ENCODE data around the gene GAS1. TPM values are rescaled to one million over a fixed set of nuclear protein-coding genes. Genes with fewer than 3 reads are reported as not detected.

The GAS1 gene
- total and polyA plus RNA-seq, 7 experiments from 2014 or later, result 0.07 to 0.51 (median 0.17) TPM; not detected in 1

GRCh38 chr9:86966852-86967511 is 19.7 kb upstream of the GAS1 start:
- DNase-seq, result no peak
- H3K4me3 ChIP-seq (ENCODE audit: low read length), result no peak overlapping the region
- Mint-ChIP-seq H3K27me3 (peaks cover 0 to 37% (median 22%) of the 10 kb centered on the region in 5 donors), H3K36me3 (no peaks in the 10 kb centered on the region), H3K4me3 (no peak overlapping the region), H3K4me1 (peaks cover 0 to 1% (median 0%) of the 10 kb centered on the region in 7 donors), H3K27ac (no peak overlapping the region), H3K9me3 (no peaks in the 10 kb centered on the region)
- no peaks in the 10 kb centered on the region for H3K4me1 ChIP-seq (ENCODE audit: control insufficient read depth in 2 of 2, insufficient read depth in 2 of 2, low read length in 2 of 2)
- intact Hi-C loops (cut with micrococcal nuclease), result no loop called here
- H3K27ac ChIP-seq (ENCODE audit: low read depth, low read length), result no peak overlapping the region
- ATAC-seq, result no peak
- CTCF ChIA-PET, result no interaction called here
- POLR2A ChIA-PET, result no interaction called here
- no peaks in the 10 kb centered on the region for H3K9me3 ChIP-seq (ENCODE audit: control insufficient read depth in 2 of 3, low read length in 3 of 3)
- H3K36me3 ChIP-seq (ENCODE audit: control insufficient read depth in 2 of 3, insufficient read depth in 3 of 3, low read length in 3 of 3), result no peaks in the 10 kb centered on the region
- no peaks in the 10 kb centered on the region for H3K27me3 ChIP-seq (ENCODE audit: control insufficient read depth in 2 of 2, insufficient read depth in 2 of 2, low read length in 2 of 2)

GRCh38 chr9:86965636-86966395 is 18.5 kb upstream of the GAS1 start:
- peaks cover 0 to 1% (median 0%) of the 10 kb centered on the region in 7 donors for H3K4me1 Mint-ChIP-seq
- H3K4me3 Mint-ChIP-seq, result no peak overlapping the region
- ChIA-PET CTCF (no interaction called here), POLR2A (no interaction called here)
- DNase-seq (no peak), ATAC-seq (no peak)
- Histone ChIP-seq H3K9me3 (ENCODE audit: control insufficient read depth in 2 of 3, low read length in 3 of 3) (no peaks in the 10 kb centered on the region), H3K27ac (ENCODE audit: low read depth, low read length) (no peak overlapping the region), H3K27me3 (ENCODE audit: control insufficient read depth in 2 of 2, insufficient read depth in 2 of 2, low read length in 2 of 2) (no peaks in the 10 kb centered on the region), H3K36me3 (ENCODE audit: control insufficient read depth in 2 of 3, insufficient read depth in 3 of 3, low read length in 3 of 3) (no peaks in the 10 kb centered on the region), H3K4me1 (ENCODE audit: control insufficient read depth in 2 of 2, insufficient read depth in 2 of 2, low read length in 2 of 2) (no peaks in the 10 kb centered on the region), H3K4me3 (ENCODE audit: low read length) (no peak overlapping the region)
- H3K27ac Mint-ChIP-seq, result no peak overlapping the region
- H3K36me3 Mint-ChIP-seq, result no peaks in the 10 kb centered on the region
- H3K27me3 Mint-ChIP-seq, result peaks cover 6 to 35% (median 27%) of the 10 kb centered on the region in 5 donors
- intact Hi-C loops (cut with micrococcal nuclease), result no loop called here
- H3K9me3 Mint-ChIP-seq, result no peaks in the 10 kb centered on the region

GRCh38 chr9:86962692-86963091 is 15.4 kb upstream of the GAS1 start:
- intact Hi-C loops (cut with micrococcal nuclease), result no loop called here
- no peaks in the 10 kb centered on the region for H3K27me3 ChIP-seq (ENCODE audit: control insufficient read depth in 2 of 2, insufficient read depth in 2 of 2, low read length in 2 of 2)
- Mint-ChIP-seq H3K27ac (no peak overlapping the region), H3K4me1 (peaks cover 0 to 4% (median 0%) of the 10 kb centered on the region in 7 donors), H3K27me3 (peaks cover 13 to 31% (median 26%) of the 10 kb centered on the region in 5 donors), H3K9me3 (no peaks in the 10 kb centered on the region), H3K4me3 (no peak overlapping the region), H3K36me3 (no peaks in the 10 kb centered on the region)
- no peaks in the 10 kb centered on the region for H3K9me3 ChIP-seq (ENCODE audit: control insufficient read depth in 2 of 3, low read length in 3 of 3)
- no peak overlapping the region for H3K27ac ChIP-seq (ENCODE audit: low read depth, low read length)
- H3K4me1 ChIP-seq (ENCODE audit: control insufficient read depth in 2 of 2, insufficient read depth in 2 of 2, low read length in 2 of 2), result no peaks in the 10 kb centered on the region
- no peak for ATAC-seq
- no peaks in the 10 kb centered on the region for H3K36me3 ChIP-seq (ENCODE audit: control insufficient read depth in 2 of 3, insufficient read depth in 3 of 3, low read length in 3 of 3)
- H3K4me3 ChIP-seq (ENCODE audit: low read length), result no peak overlapping the region
- POLR2A ChIA-PET, result no interaction called here
- CTCF ChIA-PET, result no interaction called here
- DNase-seq, result no peak

DNA sequence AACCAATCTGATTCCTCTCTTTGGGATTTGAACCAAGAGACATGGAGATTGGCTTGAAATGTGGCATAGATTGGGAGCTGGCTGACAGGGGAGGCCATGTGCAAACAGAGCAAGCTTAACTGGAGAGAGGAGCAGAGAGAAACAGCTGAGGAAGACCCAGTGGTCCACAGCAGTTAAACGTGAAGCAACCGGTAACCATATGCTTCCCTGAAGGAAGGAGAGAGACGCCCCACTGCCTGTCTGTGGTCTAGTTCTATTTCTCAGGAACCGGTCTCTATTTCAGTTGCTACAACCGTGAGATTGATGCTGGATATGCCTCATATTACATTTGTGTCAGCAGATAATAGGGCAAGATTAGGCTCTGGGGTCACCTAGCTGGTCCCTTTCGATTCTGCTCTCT is 13.6 kb upstream of the GAS1 start:
- H3K4me3 Mint-ChIP-seq, result no peak overlapping the region
- no peaks in the 10 kb centered on the region for H3K4me1 ChIP-seq (ENCODE audit: control insufficient read depth in 2 of 2, insufficient read depth in 2 of 2, low read length in 2 of 2)
- intact Hi-C loops (cut with micrococcal nuclease), result no loop called here
- H3K27me3 Mint-ChIP-seq, result peaks cover 13 to 27% (median 24%) of the 10 kb centered on the region in 5 donors
- CTCF ChIA-PET, result no interaction called here
- H3K27ac ChIP-seq (ENCODE audit: low read depth, low read length), result no peak overlapping the region
- H3K4me3 ChIP-seq (ENCODE audit: low read length), result no peak overlapping the region
- no peak overlapping the region for H3K27ac Mint-ChIP-seq
- no peaks in the 10 kb centered on the region for H3K9me3 ChIP-seq (ENCODE audit: control insufficient read depth in 2 of 3, low read length in 3 of 3)
- ATAC-seq (no peak), DNase-seq (no peak)
- H3K4me1 Mint-ChIP-seq, result peaks cover 0 to 2% (median 0%) of the 10 kb centered on the region in 7 donors
- no peaks in the 10 kb centered on the region for H3K36me3 Mint-ChIP-seq
- no peaks in the 10 kb centered on the region for H3K9me3 Mint-ChIP-seq
- H3K27me3 ChIP-seq (ENCODE audit: control insufficient read depth in 2 of 2, insufficient read depth in 2 of 2, low read length in 2 of 2), result no peaks in the 10 kb centered on the region
- POLR2A ChIA-PET, result no interaction called here
- H3K36me3 ChIP-seq (ENCODE audit: control insufficient read depth in 2 of 3, insufficient read depth in 3 of 3, low read length in 3 of 3), result no peaks in the 10 kb centered on the region

DNA sequence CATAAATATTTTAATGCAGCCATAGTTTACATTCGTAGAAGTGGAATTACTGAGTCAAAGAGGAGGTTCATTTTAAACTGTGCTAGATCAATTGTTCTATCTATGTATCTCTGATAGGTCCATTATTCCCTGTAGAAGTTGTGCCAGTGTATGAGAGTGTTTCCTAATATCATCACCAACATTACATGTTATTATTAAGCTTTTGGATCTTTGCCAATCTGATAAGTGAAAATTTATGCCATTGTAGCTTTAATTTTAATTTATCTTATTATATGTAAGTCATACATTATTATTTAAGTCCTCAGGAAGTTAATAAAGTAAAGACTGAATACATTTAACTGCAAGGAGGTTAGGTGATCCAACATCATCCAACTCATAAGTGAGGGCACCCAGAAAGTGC is 10.9 kb upstream of the GAS1 start:
- no peaks in the 10 kb centered on the region for H3K4me1 ChIP-seq (ENCODE audit: control insufficient read depth in 2 of 2, insufficient read depth in 2 of 2, low read length in 2 of 2)
- Mint-ChIP-seq H3K4me1 (peaks cover 0 to 2% (median 0%) of the 10 kb centered on the region in 7 donors), H3K9me3 (peaks cover 0 to 2% (median 0%) of the 10 kb centered on the region in 11 donors), H3K36me3 (no peaks in the 10 kb centered on the region), H3K27me3 (peaks cover 21 to 37% (median 26%) of the 10 kb centered on the region in 5 donors), H3K4me3 (no peak overlapping the region), H3K27ac (no peak overlapping the region)
- no peaks in the 10 kb centered on the region for H3K9me3 ChIP-seq (ENCODE audit: control insufficient read depth in 2 of 3, low read length in 3 of 3)
- no peaks in the 10 kb centered on the region for H3K36me3 ChIP-seq (ENCODE audit: control insufficient read depth in 2 of 3, insufficient read depth in 3 of 3, low read length in 3 of 3)
- POLR2A ChIA-PET, result no interaction called here
- H3K27me3 ChIP-seq (ENCODE audit: control insufficient read depth in 2 of 2, insufficient read depth in 2 of 2, low read length in 2 of 2), result no peaks in the 10 kb centered on the region
- intact Hi-C loops (cut with micrococcal nuclease), result no loop called here
- no peak for ATAC-seq
- H3K4me3 ChIP-seq (ENCODE audit: low read length), result no peak overlapping the region
- DNase-seq, result no peak
- H3K27ac ChIP-seq (ENCODE audit: low read depth, low read length), result no peak overlapping the region
- CTCF ChIA-PET, result interaction anchor here (1.2 kb wide), 1 partner anchor 10 kb away, joined by 5 read pairs; no protein-coding TSS in a partner anchor

DNA sequence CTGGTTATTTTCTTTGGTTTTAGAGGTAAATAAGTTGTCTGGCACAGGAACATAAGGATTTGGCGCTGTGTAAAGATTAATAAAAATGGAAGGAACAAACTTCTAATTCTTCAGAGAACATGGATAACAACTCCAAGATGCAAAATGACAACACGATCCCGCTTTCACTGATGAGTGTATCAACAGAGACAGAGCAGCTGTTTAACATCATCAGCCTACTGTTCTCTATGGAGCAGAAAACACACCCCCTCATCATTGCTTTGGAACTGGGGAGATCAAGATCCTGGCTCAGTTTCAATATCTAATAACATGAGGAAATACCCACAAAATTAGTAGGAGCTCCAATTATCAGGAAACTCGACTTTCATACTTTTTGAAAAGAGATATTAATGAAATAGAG is 8.3 kb upstream of the GAS1 start:
- Mint-ChIP-seq H3K27me3 (peaks cover 15 to 27% (median 17%) of the 10 kb centered on the region in 5 donors), H3K27ac (no peak overlapping the region), H3K36me3 (no peaks in the 10 kb centered on the region), H3K9me3 (peaks cover 0 to 5% (median 0%) of the 10 kb centered on the region in 11 donors), H3K4me3 (no peak overlapping the region), H3K4me1 (peaks cover 0 to 2% (median 0%) of the 10 kb centered on the region in 7 donors)
- POLR2A ChIA-PET, result no interaction called here
- H3K4me1 ChIP-seq (ENCODE audit: control insufficient read depth in 2 of 2, insufficient read depth in 2 of 2, low read length in 2 of 2), result no peaks in the 10 kb centered on the region
- CTCF ChIA-PET, result interaction anchor here (0.6 kb wide), 1 partner anchor 754 kb away, joined by 3 read pairs; no protein-coding TSS in a partner anchor
- no peaks in the 10 kb centered on the region for H3K27me3 ChIP-seq (ENCODE audit: control insufficient read depth in 2 of 2, insufficient read depth in 2 of 2, low read length in 2 of 2)
- no peaks in the 10 kb centered on the region for H3K9me3 ChIP-seq (ENCODE audit: control insufficient read depth in 2 of 3, low read length in 3 of 3)
- no peak for ATAC-seq
- no peaks in the 10 kb centered on the region for H3K36me3 ChIP-seq (ENCODE audit: control insufficient read depth in 2 of 3, insufficient read depth in 3 of 3, low read length in 3 of 3)
- H3K4me3 ChIP-seq (ENCODE audit: low read length), result no peak overlapping the region
- intact Hi-C loops (cut with micrococcal nuclease), result no loop called here
- H3K27ac ChIP-seq (ENCODE audit: low read depth, low read length), result no peak overlapping the region
- no peak for DNase-seq

Data from naive thymus-derived CD4-positive, alpha-beta T cell (primary cell).